ENCODE measurements around the gene SCAF1.

SCAF1 gene

DNA sequence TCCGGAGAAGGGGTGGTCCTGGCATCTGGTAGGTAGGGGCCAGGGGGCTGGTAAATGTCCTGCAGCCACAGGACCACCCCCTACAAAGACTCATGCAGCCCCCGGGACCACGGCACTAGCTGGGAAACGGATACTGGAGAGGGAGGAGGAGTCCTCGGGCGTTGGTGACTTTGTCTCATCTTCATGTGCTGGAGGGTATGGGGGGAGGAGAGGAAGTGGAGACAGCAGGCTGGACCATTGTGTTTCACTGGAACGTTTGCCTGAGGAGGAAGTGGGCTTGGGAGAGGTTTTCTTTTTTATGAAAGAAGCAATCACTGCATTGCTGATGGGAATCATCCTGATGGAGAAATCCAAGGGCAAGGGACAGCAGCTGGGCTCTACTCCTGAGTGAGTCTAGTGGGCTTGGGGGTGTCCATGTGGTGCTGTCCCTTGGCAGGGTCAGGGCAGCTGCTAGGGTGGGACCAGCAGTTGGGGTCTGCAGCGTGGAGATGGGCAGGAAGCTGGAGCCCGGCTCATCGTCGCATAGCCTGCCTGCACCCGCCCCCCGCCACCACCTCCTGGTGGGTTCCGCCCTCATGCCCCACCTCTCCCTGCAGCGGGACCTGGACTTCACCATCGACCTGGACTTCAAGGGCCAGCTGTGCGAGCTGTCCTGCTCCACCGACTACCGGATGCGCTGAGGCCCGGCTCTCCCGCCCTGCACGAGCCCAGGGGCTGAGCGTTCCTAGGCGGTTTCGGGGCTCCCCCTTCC is 45.7 kb downstream of the SCAF1 start:
- DNase-seq (ENCODE audit: low spot score), result no peak

DNA sequence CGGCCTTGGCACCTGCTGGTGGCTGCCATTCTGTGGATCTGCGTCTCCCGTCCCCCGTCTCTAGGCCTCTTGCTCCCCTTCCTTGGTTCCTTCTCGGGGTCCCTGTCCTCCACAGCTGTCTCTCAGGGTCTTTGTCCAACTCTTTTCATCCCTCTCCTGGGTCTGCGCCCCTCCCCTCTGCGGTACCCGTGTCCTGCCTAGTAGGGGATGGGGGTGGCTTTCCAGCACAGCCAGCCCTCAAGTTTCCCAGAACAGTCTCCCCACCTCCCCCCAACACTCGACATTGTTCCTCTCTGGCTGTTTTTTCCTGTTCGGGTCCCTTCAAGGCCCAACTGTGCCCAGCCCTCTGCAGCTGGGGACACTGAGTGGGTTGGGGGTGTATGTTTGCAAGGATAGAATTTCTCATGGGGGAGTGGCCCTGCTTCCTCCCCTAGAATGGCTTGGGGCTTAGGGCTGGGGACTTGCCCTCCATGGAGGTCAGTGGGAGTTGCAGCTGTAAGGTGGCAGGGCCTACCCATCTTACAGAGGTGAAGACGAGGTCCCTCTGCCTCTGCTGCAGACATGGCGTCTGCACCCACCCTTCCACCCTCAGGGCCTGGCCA is 46.6 kb downstream of the SCAF1 start:
- no peak for DNase-seq (ENCODE audit: low spot score)

DNA sequence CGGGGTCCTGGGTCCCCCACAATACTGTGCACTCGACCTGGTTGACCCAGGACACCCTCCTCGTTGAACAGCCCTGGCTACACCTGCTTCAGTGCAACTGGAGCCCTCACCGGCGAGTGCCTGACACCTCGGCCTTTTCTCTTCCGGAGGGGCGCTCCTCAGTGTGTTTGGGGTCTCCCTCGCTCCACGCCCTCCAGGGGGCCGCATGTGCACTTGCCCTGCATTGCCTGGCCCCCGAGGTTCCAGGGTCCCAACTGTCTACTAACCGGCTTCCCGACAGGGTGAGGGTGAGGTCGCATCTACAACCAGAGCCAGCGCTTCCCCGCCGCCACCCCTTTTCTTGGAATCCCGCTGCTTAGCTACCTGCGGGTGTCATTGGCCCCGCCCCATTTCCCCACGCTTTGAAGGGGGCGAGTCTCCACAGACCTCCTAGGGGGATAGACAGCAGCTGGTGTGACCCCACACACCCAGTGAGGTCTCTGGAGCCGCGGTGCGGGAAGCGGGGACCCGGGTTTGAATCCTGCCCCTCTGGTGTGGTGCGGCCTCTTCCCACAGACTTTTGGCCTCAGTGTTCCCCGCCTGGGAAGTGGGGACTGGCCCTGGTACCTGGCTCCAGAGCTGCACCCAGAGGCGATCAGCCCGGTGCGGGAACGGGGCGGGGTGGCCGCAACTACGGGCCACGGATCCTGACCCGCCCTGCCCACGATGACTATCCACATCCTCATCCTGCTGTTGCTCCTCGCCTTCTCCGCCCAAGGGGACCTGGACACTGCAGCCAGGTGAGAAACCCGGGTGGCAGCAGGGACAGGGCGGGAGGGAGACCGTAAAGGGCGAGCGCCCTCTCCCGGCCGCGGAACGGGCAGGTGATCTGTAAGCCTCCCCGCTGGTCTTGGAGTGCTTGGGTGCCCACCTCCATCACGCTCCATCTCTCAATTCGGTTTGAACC is 47.4 kb downstream of the SCAF1 start, which contains the start of gene ADM5:
TSS of gene ADM5 (plus strand) at position 462 of the 946 bp plus-strand sequence. CDS start at position 706, 244 bp downstream.
- no peak for DNase-seq (ENCODE audit: low spot score)

DNA sequence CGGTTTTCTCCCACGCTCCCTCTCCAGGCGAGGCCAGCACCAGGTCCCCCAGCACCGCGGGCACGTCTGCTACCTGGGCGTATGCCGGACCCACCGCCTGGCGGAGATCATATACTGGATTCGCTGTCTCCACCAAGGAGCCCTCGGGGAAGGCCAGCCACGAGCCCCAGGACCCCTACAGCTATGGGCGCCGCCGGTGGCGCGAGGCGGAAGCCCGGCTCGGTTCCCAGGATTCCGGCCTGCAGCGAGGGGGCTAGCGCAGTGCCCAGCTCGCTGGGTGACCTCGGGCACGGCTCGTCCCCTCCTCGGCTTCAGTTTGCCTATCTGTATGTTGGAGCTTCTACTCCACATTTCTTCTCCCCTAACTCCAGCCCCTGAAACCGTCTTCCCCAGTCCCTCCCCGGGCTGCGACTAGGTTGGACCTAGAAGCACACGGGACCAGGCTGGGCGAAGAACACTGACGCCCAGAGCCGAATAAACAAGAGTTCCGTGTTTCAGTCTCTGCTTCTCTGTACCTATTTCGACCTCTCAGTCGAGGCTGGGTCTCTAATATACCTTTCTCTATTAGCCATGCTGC is 48.2 kb downstream of the SCAF1 start:
- DNase-seq (ENCODE audit: low spot score), result no peak

DNA sequence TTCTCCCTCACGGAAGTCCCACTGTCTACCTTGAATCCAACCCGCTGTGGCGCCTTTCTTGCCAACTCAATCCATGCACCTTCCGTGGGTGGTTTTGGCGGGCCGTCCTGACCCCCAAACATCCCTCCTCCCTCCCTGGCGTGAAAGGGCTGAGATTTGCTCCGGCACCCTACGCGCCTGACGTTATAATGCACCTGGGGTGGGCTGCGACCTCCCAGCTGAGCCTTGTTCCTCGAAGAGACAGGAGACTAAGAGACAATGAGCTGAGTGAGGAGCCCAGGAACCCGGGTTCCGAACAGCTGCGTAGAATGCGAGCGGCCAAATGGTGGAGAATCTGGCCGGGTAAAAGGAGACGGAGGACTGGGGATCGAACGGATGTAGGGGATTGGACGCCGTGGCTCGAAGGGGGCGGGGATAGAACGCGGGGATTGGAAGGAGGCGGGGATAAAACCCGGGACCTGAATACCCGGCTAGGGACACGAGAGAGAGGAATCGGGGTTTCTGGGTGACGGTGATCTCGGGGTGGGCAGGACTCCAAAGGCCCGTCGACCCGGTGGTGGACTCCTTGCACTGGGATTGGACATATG is 48.7 kb downstream of the SCAF1 start, which contains the start of gene CPT1C:
TSS of gene CPT1C (plus strand) at position 461 of the 587 bp plus-strand sequence. CDS start 1,137 bp downstream, outside the sequence.
- no peak for DNase-seq (ENCODE audit: low spot score)

DNA sequence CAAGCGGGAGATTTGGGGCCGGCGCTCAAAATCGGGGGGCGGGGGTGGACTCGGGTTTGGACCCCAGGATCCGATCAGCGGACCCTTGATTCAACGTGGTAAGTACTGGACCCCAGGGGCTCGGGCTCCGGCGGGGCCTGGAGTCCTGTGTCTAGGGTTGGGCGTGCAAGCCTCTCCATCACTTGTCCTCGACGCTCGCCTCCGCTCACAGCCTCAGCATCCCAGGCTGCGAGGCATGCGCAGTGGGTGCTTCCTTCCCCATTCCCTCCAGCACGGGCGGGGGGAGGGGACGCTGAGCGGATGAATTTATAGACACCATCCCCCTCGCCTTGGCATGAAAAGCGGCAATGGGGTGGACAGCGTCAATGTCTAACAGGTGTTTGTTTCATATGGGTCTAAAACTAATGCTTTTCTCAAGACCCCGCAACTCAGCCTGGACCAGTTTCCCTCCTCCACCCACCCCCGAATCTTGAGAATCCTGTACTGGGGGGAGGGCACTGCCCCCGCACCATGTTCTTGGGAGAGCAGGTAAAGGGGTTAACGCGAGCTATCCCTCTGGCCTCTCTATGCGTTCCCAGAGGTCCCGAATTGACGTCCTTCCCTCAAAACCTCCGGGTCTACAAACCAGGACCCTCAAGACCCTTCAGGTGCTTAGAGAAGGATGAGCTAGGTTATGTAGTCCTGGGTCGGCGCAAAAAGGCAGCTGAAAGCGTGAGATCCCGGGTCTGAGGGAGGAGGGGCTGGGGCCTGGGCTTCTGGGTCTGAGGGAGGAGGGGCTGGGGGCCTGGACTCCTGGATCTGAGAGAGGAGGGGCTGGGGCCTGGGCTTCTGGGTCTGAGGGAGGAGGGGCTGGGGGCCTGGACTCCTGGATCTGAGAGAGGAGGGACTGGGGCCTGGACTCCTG is 49.5 kb downstream of the SCAF1 start:
- DNase-seq (ENCODE audit: low spot score), result no peak

DNA sequence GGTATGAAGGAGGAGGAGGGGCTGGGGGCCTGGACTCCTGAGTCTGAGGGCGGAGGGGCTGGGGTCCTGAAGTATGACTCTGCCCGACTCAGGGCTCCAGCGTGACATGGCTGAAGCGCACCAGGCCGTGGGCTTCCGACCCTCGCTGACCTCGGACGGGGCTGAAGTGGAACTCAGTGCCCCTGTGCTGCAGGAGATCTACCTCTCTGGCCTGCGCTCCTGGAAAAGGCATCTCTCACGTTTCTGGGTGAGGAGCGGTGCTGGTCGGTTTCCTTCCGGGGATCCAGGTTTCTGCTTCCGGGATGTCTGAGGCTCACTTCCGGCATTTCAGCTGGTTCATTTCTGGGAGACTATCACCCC is 50.1 kb downstream of the SCAF1 start:
- DNase-seq (ENCODE audit: low spot score), result no peak

DNA sequence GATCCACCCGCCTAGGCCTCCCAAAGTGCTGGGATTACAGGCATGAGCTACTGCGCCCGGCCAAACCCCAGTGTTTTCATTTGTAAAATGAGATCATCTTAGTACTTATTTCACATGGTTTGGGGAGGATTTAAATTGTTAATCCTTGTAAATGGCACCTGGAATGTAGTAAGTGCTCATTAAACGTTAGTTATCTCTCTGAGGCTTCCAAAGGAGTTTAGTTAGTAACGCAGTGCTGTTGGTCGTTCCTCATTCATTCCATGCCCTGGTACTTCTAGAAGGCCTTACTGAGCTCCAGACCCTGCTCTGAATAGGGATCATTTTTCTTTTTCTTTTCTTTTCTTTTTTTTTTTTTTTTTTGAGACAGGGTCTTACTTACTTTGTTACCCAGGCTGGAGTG is 54.1 kb downstream of the SCAF1 start:
- DNase-seq (ENCODE audit: low spot score), result no peak

DNA sequence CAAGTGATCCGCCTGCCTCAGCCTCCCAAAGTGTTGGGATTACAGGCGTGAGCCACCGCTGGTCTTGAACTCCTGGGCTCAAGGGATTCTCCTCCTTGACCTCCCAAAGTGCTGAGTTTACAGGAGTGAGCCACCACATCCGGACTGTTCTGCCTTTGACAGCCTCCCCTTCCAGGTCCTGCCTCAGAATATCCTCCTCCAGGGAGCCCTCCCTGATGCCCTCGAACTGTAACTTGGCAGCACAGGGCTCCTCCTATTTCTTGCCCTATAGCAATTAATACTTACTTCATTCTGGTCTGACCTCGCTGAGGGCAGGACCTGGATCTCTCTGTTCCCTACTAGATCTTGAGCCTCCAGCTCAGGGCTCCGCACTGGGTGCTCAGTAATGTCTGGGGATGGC is 54.9 kb downstream of the SCAF1 start:
- DNase-seq (ENCODE audit: low spot score), result no peak

DNA sequence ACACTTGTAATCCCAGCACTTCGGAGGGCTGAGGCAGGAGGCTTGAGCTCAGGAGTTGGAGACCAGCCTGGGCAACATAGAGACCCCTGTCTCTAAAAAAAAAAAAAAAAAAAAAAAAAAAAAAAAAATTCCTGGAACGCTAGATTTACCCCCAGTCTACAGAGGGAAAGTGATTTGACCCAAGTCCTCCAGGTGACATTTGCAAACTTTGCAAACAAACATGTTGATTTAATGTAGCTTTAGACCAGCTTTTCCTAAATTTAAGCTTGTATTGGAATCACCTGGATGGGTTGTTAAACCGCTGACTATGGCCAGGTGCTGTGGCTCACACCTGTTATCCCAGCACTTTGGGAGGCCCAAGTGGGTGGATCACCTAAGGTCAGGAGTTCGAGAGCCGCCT is 57.4 kb downstream of the SCAF1 start:
- DNase-seq (ENCODE audit: low spot score), result no peak

DNA sequence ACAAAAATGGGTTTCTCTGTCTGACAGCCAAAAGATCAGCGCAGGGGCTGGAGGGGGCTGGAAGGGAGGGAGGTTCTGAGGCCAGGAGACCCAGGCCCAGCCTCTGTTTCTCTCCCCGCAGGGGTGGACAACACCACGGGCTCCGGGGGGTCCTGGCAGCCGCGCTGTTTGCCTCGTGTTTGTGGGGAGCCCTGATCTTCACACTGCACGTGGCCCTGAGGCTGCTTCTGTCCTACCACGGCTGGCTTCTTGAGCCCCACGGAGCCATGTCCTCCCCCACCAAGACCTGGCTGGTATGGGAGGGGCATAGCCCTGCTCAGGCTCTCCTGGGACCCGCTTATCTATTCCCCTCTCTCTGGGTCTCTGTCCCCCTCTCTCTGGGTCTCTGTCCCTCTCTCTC is 58.6 kb downstream of the SCAF1 start:
- DNase-seq (ENCODE audit: low spot score), result no peak

DNA sequence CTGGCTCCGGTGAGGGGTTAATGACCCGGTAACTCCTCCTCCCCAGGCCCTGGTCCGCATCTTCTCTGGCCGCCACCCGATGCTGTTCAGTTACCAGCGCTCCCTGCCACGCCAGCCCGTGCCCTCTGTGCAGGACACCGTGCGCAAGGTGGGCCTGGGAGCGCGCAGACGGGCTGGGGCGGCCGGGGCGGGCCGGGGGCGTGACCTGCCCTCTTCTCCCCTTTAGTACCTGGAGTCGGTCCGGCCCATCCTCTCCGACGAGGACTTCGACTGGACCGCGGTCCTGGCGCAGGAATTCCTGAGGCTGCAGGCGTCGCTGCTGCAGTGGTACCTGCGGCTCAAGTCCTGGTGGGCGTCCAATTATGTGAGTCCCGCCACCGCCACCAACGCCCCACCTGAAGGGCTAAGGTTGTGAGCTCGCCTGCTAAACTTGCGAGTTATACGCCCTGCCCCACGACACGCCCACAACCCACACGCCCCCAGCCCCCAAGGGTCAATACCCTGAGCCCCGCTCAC is 59.3 kb downstream of the SCAF1 start:
- DNase-seq (ENCODE audit: low spot score), result no peak

DNA sequence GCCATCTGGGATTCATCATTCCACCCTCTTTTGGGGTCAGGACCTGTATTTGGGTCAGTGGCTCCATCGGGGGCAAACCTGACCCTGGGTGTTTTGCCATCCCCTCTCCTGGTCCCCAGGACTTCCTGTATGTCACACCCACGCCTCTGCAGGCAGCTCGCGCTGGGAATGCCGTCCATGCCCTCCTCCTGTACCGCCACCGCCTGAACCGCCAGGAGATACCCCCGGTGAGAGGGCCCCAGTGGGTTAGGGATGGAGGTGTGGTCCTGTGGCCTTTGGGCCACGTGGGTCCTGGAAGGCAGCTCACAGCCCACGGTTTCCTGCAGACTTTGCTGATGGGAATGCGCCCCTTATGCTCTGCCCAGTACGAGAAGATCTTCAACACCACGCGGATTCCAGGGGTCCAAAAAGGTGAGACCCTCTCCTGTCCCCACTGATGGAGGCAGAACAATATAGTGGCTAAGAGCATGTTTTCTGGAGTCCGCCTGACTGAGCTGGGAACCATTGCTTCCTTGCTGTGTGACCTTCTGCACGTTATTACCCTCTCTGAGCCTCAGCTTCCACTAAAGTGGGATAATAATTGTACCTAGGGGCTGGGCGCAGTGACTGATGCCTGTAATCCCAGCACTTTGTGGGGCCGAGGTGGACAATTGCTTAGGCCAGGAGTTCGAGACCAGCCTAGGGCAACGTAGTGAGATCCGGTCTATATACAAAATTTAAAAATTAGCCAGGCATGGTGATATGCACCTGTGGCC is 63.1 kb downstream of the SCAF1 start:
- no peak for DNase-seq (ENCODE audit: low spot score)

DNA sequence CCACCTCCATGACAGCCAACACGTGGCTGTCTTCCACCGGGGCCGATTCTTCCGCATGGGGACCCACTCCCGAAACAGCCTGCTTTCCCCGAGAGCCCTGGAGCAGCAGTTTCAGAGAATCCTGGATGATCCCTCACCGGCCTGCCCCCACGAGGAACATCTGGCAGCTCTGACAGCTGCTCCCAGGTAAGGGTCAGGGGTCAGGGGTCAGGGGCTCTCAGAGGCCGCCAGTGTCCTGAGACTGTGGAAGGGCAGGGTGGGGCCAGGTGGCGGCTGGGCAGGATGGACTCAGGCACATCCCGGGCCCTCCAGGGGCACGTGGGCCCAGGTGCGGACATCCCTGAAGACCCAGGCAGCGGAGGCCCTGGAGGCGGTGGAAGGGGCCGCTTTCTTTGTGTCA is 63.9 kb downstream of the SCAF1 start:
- no peak for DNase-seq (ENCODE audit: low spot score)
